Trophoblast cell (in vitro differentiated cells and primary cell): ENCODE results near the gene ELP2.

Source experiments
- DNase-seq, 2 donors: peaks; one replicate each; pipeline ENCODE4 v3.0.0-alpha.2; 2016
- H2AFZ ChIP-seq: 2 replicates; pipeline ENCODE4 v1.6.1; 2013; ENCODE audit warnings: low read length, moderate library complexity, mild to moderate bottlenecking; ENCODE audit not compliant: insufficient read depth, poor library complexity
- H2AK5ac ChIP-seq: 2 replicates; pipeline ENCODE4 v1.6.1; 2013; ENCODE audit warnings: mild to moderate bottlenecking, low read length
- H2BK120ac ChIP-seq: 2 replicates; pipeline ENCODE4 v1.6.1; 2013; ENCODE audit warnings: low read length, mild to moderate bottlenecking, moderate library complexity; ENCODE audit not compliant: insufficient read depth, poor library complexity
- H2BK12ac ChIP-seq: 2 replicates; pipeline ENCODE4 v1.6.1; 2013; ENCODE audit warnings: mild to moderate bottlenecking, low read length, moderate library complexity
- H2BK5ac ChIP-seq: 2 replicates; pipeline ENCODE4 v1.6.1; 2013; ENCODE audit warnings: low read length, low read depth, moderate library complexity, mild to moderate bottlenecking; ENCODE audit not compliant: poor library complexity
- H3K14ac ChIP-seq: 2 replicates; pipeline ENCODE4 v1.6.1; 2013; ENCODE audit warnings: mild to moderate bottlenecking, low read length
- H3K18ac ChIP-seq: 2 replicates; pipeline ENCODE4 v1.6.1; 2013; ENCODE audit warnings: mild to moderate bottlenecking, low read length
- H3K23ac ChIP-seq: 2 replicates; pipeline ENCODE4 v1.6.1; 2013; ENCODE audit warnings: low read length
- H3K27ac ChIP-seq: 2 replicates; pipeline ENCODE4 v1.5.1; 2013; ENCODE audit warnings: low read depth, mild to moderate bottlenecking, inconsistent platforms, low read length, moderate library complexity
- H3K27me3 ChIP-seq: 2 replicates; pipeline ENCODE4 v1.6.1; 2013; ENCODE audit warnings: inconsistent platforms, mild to moderate bottlenecking, low read length, moderate library complexity; ENCODE audit not compliant: insufficient read depth
- H3K36me3 ChIP-seq, 2 experiments: 1 replicate in 1 of 2; 2 replicates in 1 of 2; pipeline ENCODE4 v1.6.1; 2013; ENCODE audit warnings: low read length in 2 of 2, mild to moderate bottlenecking in 2 of 2, moderate library complexity in 1 of 2; ENCODE audit not compliant: insufficient read depth in 2 of 2, control insufficient read depth in 1 of 2
- H3K4ac ChIP-seq: 2 replicates; pipeline ENCODE4 v1.6.1; 2013; ENCODE audit warnings: low read depth, mild to moderate bottlenecking, low read length, moderate library complexity
- H3K4me1 ChIP-seq, 2 experiments: 1 replicate in 1 of 2; 2 replicates in 1 of 2; pipeline ENCODE4 v1.6.1; 2013; ENCODE audit warnings: low read length in 2 of 2, mild to moderate bottlenecking in 2 of 2, moderate library complexity in 1 of 2; ENCODE audit not compliant: insufficient read depth in 2 of 2, control insufficient read depth in 1 of 2
- H3K4me2 ChIP-seq: 2 replicates; pipeline ENCODE4 v1.6.1; 2013; ENCODE audit warnings: inconsistent platforms, mild to moderate bottlenecking, low read length, moderate library complexity
- H3K4me3 ChIP-seq: 2 replicates; pipeline ENCODE4 v1.5.1; 2013; ENCODE audit warnings: mild to moderate bottlenecking, low read depth, low read length, inconsistent platforms
- H3K79me1 ChIP-seq: one replicate; pipeline ENCODE4 v1.6.1; 2013; ENCODE audit warnings: low read length
- H3K79me2 ChIP-seq: 2 replicates; pipeline ENCODE4 v1.6.1; 2013; ENCODE audit warnings: low read length, mild to moderate bottlenecking; ENCODE audit not compliant: control insufficient read depth, insufficient read depth, poor library complexity
- H3K9ac ChIP-seq: 2 replicates; pipeline ENCODE4 v1.6.1; 2013; ENCODE audit warnings: mild to moderate bottlenecking, low read length
- H3K9me3 ChIP-seq: 2 replicates; pipeline ENCODE4 v1.6.1; 2013; ENCODE audit warnings: low read depth, mild to moderate bottlenecking, control low read depth, inconsistent platforms, low read length; ENCODE audit not compliant: insufficient read depth
- H4K12ac ChIP-seq: 2 replicates; pipeline ENCODE4 v1.6.1; 2013; ENCODE audit warnings: low read depth, mild to moderate bottlenecking, low read length, moderate library complexity
- H4K8ac ChIP-seq: 2 replicates; pipeline ENCODE4 v1.6.1; 2013; ENCODE audit warnings: low read depth, mild to moderate bottlenecking, low read length, moderate library complexity
- H4K91ac ChIP-seq: one replicate; pipeline ENCODE4 v1.6.1; 2013; ENCODE audit warnings: low read depth, mild to moderate bottlenecking, low read length, moderate library complexity
- WGBS: extraction: QIAGEN DNeasy Blood & Tissue Kit; methylation state at CpG from one replicate; pipeline ENCODE4 v1.1.7; 2013; ENCODE audit warnings: missing lambda C conversion rate; ENCODE audit not compliant: insufficient read length, insufficient coverage; ENCODE audit errors: extremely low coverage; 5-methylcytosine and 5-hydroxymethylcytosine counted together

Gene ELP2

GRCh38 chr18:36108601-36109000, 21.1 kb upstream of the ELP2 start:
- H3K18ac ChIP-seq = no peak overlapping the region
- no peak overlapping the region for H4K12ac ChIP-seq
- H2BK5ac ChIP-seq = no peak overlapping the region
- H3K4me3 ChIP-seq = no peak overlapping the region
- DNase-seq = no peak
- no peak overlapping the region for H3K4ac ChIP-seq
- H3K79me2 ChIP-seq = no peaks in the 10 kb centered on the region
- peaks cover 0 to 4% of the 10 kb centered on the region in 2 experiments for H3K4me1 ChIP-seq
- H4K91ac ChIP-seq = no peak overlapping the region
- H3K4me2 ChIP-seq = no peak overlapping the region
- no peak overlapping the region for H2BK12ac ChIP-seq
- no peaks in the 10 kb centered on the region for H3K79me1 ChIP-seq
- no peak overlapping the region for H4K8ac ChIP-seq
- no CpG with 5 or more reads among the region's 5 CpGs for WGBS
- H3K27ac ChIP-seq = no peak overlapping the region
- H3K9ac ChIP-seq = no peak overlapping the region
- peaks cover 9 to 11% of the 10 kb centered on the region in 2 experiments for H3K36me3 ChIP-seq
- H3K9me3 ChIP-seq = no peaks in the 10 kb centered on the region
- no peak overlapping the region for H2AFZ ChIP-seq
- no peaks in the 10 kb centered on the region for H3K27me3 ChIP-seq
- H3K14ac ChIP-seq = no peak overlapping the region
- H2AK5ac ChIP-seq = no peak overlapping the region
- H2BK120ac ChIP-seq = no peak overlapping the region
- no peak overlapping the region for H3K23ac ChIP-seq

DNA sequence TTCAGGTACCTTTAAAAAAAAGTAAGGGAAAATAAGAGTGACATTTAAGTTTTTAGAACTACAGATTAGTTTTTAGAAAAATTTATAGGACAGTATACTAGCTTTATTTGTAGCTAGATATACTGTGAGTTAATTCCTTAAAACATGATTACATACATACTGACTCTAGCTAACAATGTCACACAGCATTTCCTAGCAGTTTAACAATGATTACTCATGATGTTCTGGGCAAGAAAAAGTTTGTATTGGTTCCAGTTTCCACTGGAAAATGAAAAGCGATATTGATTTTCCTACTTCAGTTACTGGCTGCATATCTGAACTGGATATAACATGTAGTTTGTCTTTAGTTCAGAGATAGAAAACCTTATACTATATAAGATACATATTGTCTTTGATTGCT, 20.0 kb upstream of the ELP2 start:
- H3K27ac ChIP-seq = no peak overlapping the region
- H3K4ac ChIP-seq = no peak overlapping the region
- no peak for DNase-seq
- H3K79me2 ChIP-seq = no peaks in the 10 kb centered on the region
- no peaks in the 10 kb centered on the region for H3K79me1 ChIP-seq
- H4K91ac ChIP-seq = no peak overlapping the region
- H3K4me3 ChIP-seq = no peak overlapping the region
- H3K27me3 ChIP-seq = no peaks in the 10 kb centered on the region
- no peaks in the 10 kb centered on the region for H3K9me3 ChIP-seq
- no peak overlapping the region for H3K14ac ChIP-seq
- H3K9ac ChIP-seq = no peak overlapping the region
- no CpG with 5 or more reads among the region's 1 CpG for WGBS
- peaks cover 0 to 4% of the 10 kb centered on the region in 2 experiments for H3K4me1 ChIP-seq
- no peak overlapping the region for H2AFZ ChIP-seq
- no peak overlapping the region for H3K23ac ChIP-seq
- no peak overlapping the region for H3K18ac ChIP-seq
- no peak overlapping the region for H4K12ac ChIP-seq
- H2AK5ac ChIP-seq = no peak overlapping the region
- peaks cover 13 to 14% of the 10 kb centered on the region in 2 experiments for H3K36me3 ChIP-seq
- H2BK5ac ChIP-seq = no peak overlapping the region
- H4K8ac ChIP-seq = no peak overlapping the region
- H2BK120ac ChIP-seq = no peak overlapping the region
- no peak overlapping the region for H3K4me2 ChIP-seq
- H2BK12ac ChIP-seq = no peak overlapping the region

DNA sequence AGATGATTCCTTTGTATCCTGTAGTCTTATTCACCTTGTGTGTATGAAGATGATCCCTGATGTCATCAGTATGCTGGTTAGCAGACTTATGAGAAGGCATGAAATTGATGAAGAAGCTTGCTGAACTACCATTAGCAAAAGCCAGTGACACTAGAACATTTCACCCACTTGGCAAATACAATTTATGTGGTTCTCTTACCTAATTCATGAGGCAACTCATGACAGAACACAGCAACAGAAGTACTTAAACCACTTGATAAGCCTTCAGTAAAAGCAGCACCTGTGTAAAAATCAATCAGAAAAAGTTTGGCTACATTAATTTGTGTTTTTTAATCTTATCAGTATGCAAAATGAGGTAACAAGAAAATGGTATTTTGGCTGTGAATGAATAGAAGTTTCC, 17.4 kb upstream of the ELP2 start:
- Histone ChIP-seq H4K8ac (no peak overlapping the region), H3K27ac (no peak overlapping the region), H3K4ac (no peak overlapping the region), H2BK120ac (no peak overlapping the region), H4K91ac (no peak overlapping the region), H3K4me2 (no peak overlapping the region), H2BK5ac (no peak overlapping the region), H3K4me3 (no peak overlapping the region), H2BK12ac (no peak overlapping the region), H3K23ac (no peak overlapping the region), H3K36me3 (peaks cover 19 to 20% of the 10 kb centered on the region in 2 experiments), H3K9me3 (no peaks in the 10 kb centered on the region), H2AFZ (no peak overlapping the region), H3K9ac (no peak overlapping the region), H4K12ac (no peak overlapping the region), H3K14ac (no peak overlapping the region), H3K79me1 (no peaks in the 10 kb centered on the region), H3K4me1 (peaks cover 0 to 4% of the 10 kb centered on the region in 2 experiments), H3K18ac (no peak overlapping the region), H2AK5ac (no peak overlapping the region), H3K79me2 (no peaks in the 10 kb centered on the region), H3K27me3 (no peaks in the 10 kb centered on the region)
- DNase-seq = no peak

GRCh38 chr18:36114251-36114650, 15.4 kb upstream of the ELP2 start:
- Histone ChIP-seq H3K9ac (no peak overlapping the region), H3K9me3 (no peaks in the 10 kb centered on the region), H3K4me1 (no peaks in the 10 kb centered on the region), H4K8ac (no peak overlapping the region), H3K79me2 (no peaks in the 10 kb centered on the region), H3K79me1 (no peaks in the 10 kb centered on the region), H2AK5ac (no peak overlapping the region), H2BK120ac (no peak overlapping the region), H4K91ac (no peak overlapping the region), H3K4me2 (no peak overlapping the region), H2AFZ (no peak overlapping the region), H3K4ac (no peak overlapping the region), H3K36me3 (peaks cover 18 to 19% of the 10 kb centered on the region in 2 experiments), H2BK12ac (no peak overlapping the region), H2BK5ac (no peak overlapping the region), H4K12ac (no peak overlapping the region), H3K18ac (no peak overlapping the region), H3K4me3 (no peak overlapping the region), H3K14ac (no peak overlapping the region), H3K27me3 (no peaks in the 10 kb centered on the region), H3K23ac (no peak overlapping the region), H3K27ac (no peak overlapping the region)
- WGBS = no CpG with 5 or more reads among the region's 4 CpGs
- no peak for DNase-seq
